ENCODE results near the gene TSHZ2. TPM values are rescaled to one million over a fixed set of nuclear protein-coding genes. Genes with fewer than 3 reads are reported as not detected.

Gene TSHZ2
- total RNA-seq, 1 experiment from 2014 or later: 0.07 TPM

DNA sequence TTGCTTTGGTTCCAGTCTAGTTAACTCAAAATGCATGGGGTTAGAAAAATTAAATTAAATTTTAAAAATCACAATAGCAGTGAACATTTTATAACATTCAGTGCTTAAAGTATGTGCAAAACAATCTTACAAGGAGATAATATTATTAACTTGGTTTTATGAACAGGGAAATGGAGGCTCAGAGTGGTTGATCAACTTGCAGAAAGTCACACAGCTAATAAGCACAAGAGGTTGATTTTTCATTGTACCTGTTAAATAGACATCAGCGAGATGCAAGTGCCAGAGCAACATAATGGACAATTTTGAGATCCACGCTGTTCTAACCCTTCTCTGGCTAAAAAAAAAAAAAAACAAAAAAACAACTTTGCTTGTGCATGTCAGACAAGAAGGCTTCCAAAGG is 219.8 kb downstream of the TSHZ2 start:
- DNase-seq: no peak
- no peak overlapping the region for H3K4ac ChIP-seq (ENCODE audit: low read depth, low read length)
- H2BK12ac ChIP-seq (ENCODE audit: insufficient read length, low read depth, low read length): no peak overlapping the region
- H2BK20ac ChIP-seq (ENCODE audit: low read depth, low read length, poor library complexity, severe bottlenecking): no peak overlapping the region
- no peaks in the 10 kb centered on the region for H3K27me3 ChIP-seq (ENCODE audit: insufficient read depth, low read length)
- no peak overlapping the region for H3K14ac ChIP-seq (ENCODE audit: insufficient read depth, low read length)
- no peak overlapping the region for H2BK5ac ChIP-seq (ENCODE audit: insufficient read length, low read length)
- no CpG with 5 or more reads among the region's 2 CpGs for WGBS (ENCODE audit: extremely low coverage, insufficient read length, low lambda C conversion rate)
- no peaks in the 10 kb centered on the region for H3K23me2 ChIP-seq (ENCODE audit: insufficient read length, low read depth, low read length, poor library complexity, severe bottlenecking)
- no peak overlapping the region for H4K8ac ChIP-seq (replicated peaks; ENCODE audit: insufficient read length, low read depth, low read length)
- H4K5ac ChIP-seq (ENCODE audit: insufficient read length, low read depth, low read length): no peak overlapping the region
- no peak overlapping the region for H2AFZ ChIP-seq (ENCODE audit: low read length)
- H3K4me2 ChIP-seq (ENCODE audit: insufficient read depth, insufficient read length, low read length): no peak overlapping the region
- H2AK5ac ChIP-seq (ENCODE audit: insufficient read length, low read length): no peak overlapping the region
- H4K91ac ChIP-seq (ENCODE audit: insufficient read length, low read depth, low read length): no peak overlapping the region
- no peak overlapping the region for H3K18ac ChIP-seq (ENCODE audit: insufficient read length, low read depth, low read length)
- Mint-ChIP-seq H3K27me3 (ENCODE audit: low read depth) (no peaks in the 10 kb centered on the region), H3K4me3 (no peak overlapping the region), H3K9me3 (no peaks in the 10 kb centered on the region), H3K4me1 (peaks cover 5 to 8% of the 10 kb centered on the region in 2 experiments), H3K36me3 (ENCODE audit: insufficient read depth in 1 of 3, low read depth in 3 of 3) (no peaks in the 10 kb centered on the region), H3K27ac (no peak overlapping the region)
- no peak overlapping the region for H2BK15ac ChIP-seq (ENCODE audit: low read depth, low read length)
- H3K27ac ChIP-seq (ENCODE audit: insufficient read length, low read depth, low read length): no peak overlapping the region
- H3K56ac ChIP-seq (ENCODE audit: insufficient read length, low read depth, low read length): no peak overlapping the region
- no peak overlapping the region for H3K9ac ChIP-seq (ENCODE audit: extremely low read depth, insufficient read length, low read length)
- H3T11ph ChIP-seq (ENCODE audit: low read length): no peak overlapping the region
- no peaks in the 10 kb centered on the region for H3K79me2 ChIP-seq (ENCODE audit: insufficient read depth, low read length)
- H3K9me3 ChIP-seq (ENCODE audit: control insufficient read depth, low read depth, low read length): no peaks in the 10 kb centered on the region
- no peaks in the 10 kb centered on the region; the same call in 1 of the 2 replicates for H3K4me1 ChIP-seq (ENCODE audit: insufficient read depth, low read length)
- H2BK120ac ChIP-seq (ENCODE audit: low read depth, low read length, poor library complexity, severe bottlenecking): no peak overlapping the region
- H3K79me1 ChIP-seq (ENCODE audit: insufficient read depth, low read depth, low read length, poor library complexity, severe bottlenecking): no peaks in the 10 kb centered on the region
- TF ChIP-seq, protein P1, sequence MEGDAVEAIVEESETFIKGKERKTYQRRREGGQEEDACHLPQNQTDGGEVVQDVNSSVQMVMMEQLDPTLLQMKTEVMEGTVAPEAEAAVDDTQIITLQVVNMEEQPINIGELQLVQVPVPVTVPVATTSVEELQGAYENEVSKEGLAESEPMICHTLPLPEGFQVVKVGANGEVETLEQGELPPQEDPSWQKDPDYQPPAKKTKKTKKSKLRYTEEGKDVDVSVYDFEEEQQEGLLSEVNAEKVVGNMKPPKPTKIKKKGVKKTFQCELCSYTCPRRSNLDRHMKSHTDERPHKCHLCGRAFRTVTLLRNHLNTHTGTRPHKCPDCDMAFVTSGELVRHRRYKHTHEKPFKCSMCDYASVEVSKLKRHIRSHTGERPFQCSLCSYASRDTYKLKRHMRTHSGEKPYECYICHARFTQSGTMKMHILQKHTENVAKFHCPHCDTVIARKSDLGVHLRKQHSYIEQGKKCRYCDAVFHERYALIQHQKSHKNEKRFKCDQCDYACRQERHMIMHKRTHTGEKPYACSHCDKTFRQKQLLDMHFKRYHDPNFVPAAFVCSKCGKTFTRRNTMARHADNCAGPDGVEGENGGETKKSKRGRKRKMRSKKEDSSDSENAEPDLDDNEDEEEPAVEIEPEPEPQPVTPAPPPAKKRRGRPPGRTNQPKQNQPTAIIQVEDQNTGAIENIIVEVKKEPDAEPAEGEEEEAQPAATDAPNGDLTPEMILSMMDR (conservative IDR thresholded peaks at IDR 0.05): no peak
- no peaks in the 10 kb centered on the region for H4K20me1 ChIP-seq (ENCODE audit: control insufficient read depth, insufficient read depth, insufficient read length)
- no peak overlapping the region for H3K23ac ChIP-seq (ENCODE audit: insufficient read length, low read depth, low read length)

Measured in H9 (cell line).